Spinal cord (tissue), 10 donors: ENCODE measurements around the gene KMT2E. TPM values are rescaled to one million over a fixed set of nuclear protein-coding genes. Genes with fewer than 3 reads are reported as not detected.

Experiments used
- DNase-seq, 6 donors: peaks; one replicate each; pipeline versions ENCODE4 v3.0.0 to v3.0.0-alpha.2; 2013 to 2015; ENCODE audit warnings: low spot score in 6 of 6, low read depth in 4 of 6
- H3K27ac ChIP-seq: one replicate; pipeline ENCODE4 v1.5.1; 2013; ENCODE audit warnings: low read depth, low read length, control low read depth
- H3K27me3 ChIP-seq: one replicate; pipeline ENCODE4 v1.6.1; 2013; ENCODE audit warnings: low read length; ENCODE audit not compliant: control insufficient read depth, insufficient read depth
- H3K36me3 ChIP-seq: one replicate; pipeline ENCODE4 v1.6.1; 2013; ENCODE audit warnings: low read length; ENCODE audit not compliant: control insufficient read depth, insufficient read depth
- H3K4me1 ChIP-seq: one replicate; pipeline ENCODE4 v1.6.1; 2013; ENCODE audit warnings: low read length; ENCODE audit not compliant: control insufficient read depth, insufficient read depth
- H3K4me3 ChIP-seq: one replicate; pipeline ENCODE4 v1.5.1; 2013; ENCODE audit warnings: low read depth, low read length, control low read depth
- H3K9me3 ChIP-seq: one replicate; pipeline ENCODE4 v1.6.1; 2013; ENCODE audit warnings: low read length; ENCODE audit not compliant: control insufficient read depth, insufficient read depth
- WGBS: methylation state at CpG from one replicate; pipeline ENCODE4 v1.1.5; 2013; ENCODE audit warnings: missing lambda C conversion rate; ENCODE audit not compliant: insufficient coverage; 5-methylcytosine and 5-hydroxymethylcytosine counted together
- polyA plus RNA-seq, 2 donors: library from polyadenylated mRNA; unstranded; fragments of 120-200 nt; gene quantifications; one replicate each; pipeline ENCODE4 v1.2.1, GENCODE V29; 2013; ENCODE audit not compliant: insufficient read length in 2 of 2
- total RNA-seq, 2 donors: library from RNA; depleted of rRNA in 1 of 2; stranded (reverse); fragments of 120-200 nt in 1 of 2; fragments of >200 nt in 1 of 2; gene quantifications; one replicate each; pipeline versions ENCODE4 v1.2.3 to v1.2.4, GENCODE V29; 2013 to 2014
- donor health status: healthy.

The KMT2E gene
- total and polyA plus RNA-seq, 4 donors, result 73.1 to 164 (median 88.5) TPM

GRCh38 chr7:105131033-105131656, 117.1 kb downstream of the KMT2E start:
- Histone ChIP-seq H3K4me1 (peaks cover 19% of the 10 kb centered on the region), H3K36me3 (peaks cover 22% of the 10 kb centered on the region), H3K27ac (no peak overlapping the region), H3K4me3 (no peak overlapping the region), H3K27me3 (no peaks in the 10 kb centered on the region), H3K9me3 (no peaks in the 10 kb centered on the region)
- 86% methylated on average over 8 of the region's 12 CpGs for WGBS
- DNase-seq, result no peak

GRCh38 chr7:105131890-105132289, 117.9 kb downstream of the KMT2E start:
- no peak for DNase-seq

DNA sequence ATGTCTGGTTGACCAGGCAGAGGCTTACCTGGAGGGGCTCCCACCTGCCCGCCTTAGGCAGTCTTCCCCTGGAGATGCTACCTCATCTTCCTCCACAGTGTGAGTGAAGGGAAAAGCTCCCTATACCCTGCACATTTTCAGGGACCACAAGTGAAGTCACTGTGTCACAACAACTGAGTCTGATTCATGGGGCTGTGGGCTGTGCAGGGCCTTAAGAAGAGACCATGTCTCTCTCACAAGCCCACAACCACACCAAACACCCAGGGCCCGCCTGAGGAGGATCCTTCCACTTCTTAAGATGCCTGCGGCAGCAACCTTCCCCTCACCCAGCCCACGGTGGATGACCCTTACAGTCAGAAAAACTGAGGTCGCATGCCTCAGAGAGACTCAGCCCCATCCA, 118.3 kb downstream of the KMT2E start:
- H3K27me3 ChIP-seq, result no peaks in the 10 kb centered on the region
- H3K9me3 ChIP-seq, result no peaks in the 10 kb centered on the region
- 93% methylated on average over 4 of the region's 5 CpGs for WGBS
- no peak overlapping the region for H3K4me3 ChIP-seq
- H3K27ac ChIP-seq, result no peak overlapping the region
- peaks cover 14% of the 10 kb centered on the region for H3K4me1 ChIP-seq
- DNase-seq, result no peak
- peaks cover 14% of the 10 kb centered on the region for H3K36me3 ChIP-seq

More at GRCh38 chr7:105131890-105132289, 117.9 kb downstream of the KMT2E start:
- H3K4me3 ChIP-seq, result no peak overlapping the region
- 71% methylated on average over 7 of the region's 7 CpGs for WGBS
- peaks cover 14% of the 10 kb centered on the region for H3K4me1 ChIP-seq
- peaks cover 15% of the 10 kb centered on the region for H3K36me3 ChIP-seq
- no peaks in the 10 kb centered on the region for H3K27me3 ChIP-seq
- no peaks in the 10 kb centered on the region for H3K9me3 ChIP-seq
- no peak overlapping the region for H3K27ac ChIP-seq

- H3K27me3 ChIP-seq, result no peaks in the 10 kb centered on the region
- peaks cover 14% of the 10 kb centered on the region for H3K4me1 ChIP-seq
- H3K36me3 ChIP-seq, result peaks cover 14% of the 10 kb centered on the region
- WGBS, result 97% methylated on average over 6 of the region's 10 CpGs
- no peak overlapping the region for H3K4me3 ChIP-seq
- no peak for DNase-seq
- no peaks in the 10 kb centered on the region for H3K9me3 ChIP-seq
- no peak overlapping the region for H3K27ac ChIP-seq
These were observed 118.8 kb downstream of the KMT2E start for GRCh38 chr7:105132835-105133234.

DNA sequence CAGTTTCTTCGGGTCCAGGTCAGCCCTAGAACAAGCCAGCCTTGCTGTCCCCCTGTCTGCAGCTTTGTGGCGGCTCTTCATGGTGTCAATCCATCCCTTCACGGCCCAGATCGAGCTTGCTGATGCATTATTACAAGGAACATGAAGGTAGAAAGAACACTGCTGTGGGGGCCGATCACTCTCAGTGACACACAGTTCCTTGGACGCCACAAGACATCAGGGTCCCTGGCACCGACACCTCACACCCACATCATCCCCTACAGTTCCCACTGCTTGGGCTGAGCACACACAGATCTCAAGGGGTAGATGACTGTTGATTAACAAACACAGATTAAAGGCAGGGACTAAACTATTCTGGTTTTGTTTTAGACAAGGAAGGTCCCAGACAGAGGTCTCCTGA, 119.4 kb downstream of the KMT2E start:
- 86% methylated on average over 6 of the region's 7 CpGs for WGBS
- no peak overlapping the region for H3K27ac ChIP-seq
- H3K36me3 ChIP-seq, result peaks cover 16% of the 10 kb centered on the region
- H3K27me3 ChIP-seq, result no peaks in the 10 kb centered on the region
- peaks cover 14% of the 10 kb centered on the region for H3K4me1 ChIP-seq
- DNase-seq, result no peak
- H3K9me3 ChIP-seq, result no peaks in the 10 kb centered on the region
- no peak overlapping the region for H3K4me3 ChIP-seq

GRCh38 chr7:105133986-105134655, 120.1 kb downstream of the KMT2E start:
- H3K4me1 ChIP-seq, result peaks cover 14% of the 10 kb centered on the region

GRCh38 chr7:105136221-105136620, 122.2 kb downstream of the KMT2E start:
- peaks cover 14% of the 10 kb centered on the region for H3K4me1 ChIP-seq
- no peak for DNase-seq
- no peak overlapping the region for H3K27ac ChIP-seq
- peaks cover 16% of the 10 kb centered on the region for H3K36me3 ChIP-seq
- no peaks in the 10 kb centered on the region for H3K27me3 ChIP-seq
- no peak overlapping the region for H3K4me3 ChIP-seq
- H3K9me3 ChIP-seq, result no peaks in the 10 kb centered on the region
- 65% methylated on average over 3 of the region's 3 CpGs for WGBS

More at GRCh38 chr7:105133986-105134655, 120.1 kb downstream of the KMT2E start:
- DNase-seq, result no peak
- H3K9me3 ChIP-seq, result no peaks in the 10 kb centered on the region
- no peak overlapping the region for H3K4me3 ChIP-seq
- H3K27ac ChIP-seq, result no peak overlapping the region
- H3K36me3 ChIP-seq, result peaks cover 18% of the 10 kb centered on the region
- H3K27me3 ChIP-seq, result no peaks in the 10 kb centered on the region
- WGBS, result 97% methylated on average over 4 of the region's 9 CpGs

DNA sequence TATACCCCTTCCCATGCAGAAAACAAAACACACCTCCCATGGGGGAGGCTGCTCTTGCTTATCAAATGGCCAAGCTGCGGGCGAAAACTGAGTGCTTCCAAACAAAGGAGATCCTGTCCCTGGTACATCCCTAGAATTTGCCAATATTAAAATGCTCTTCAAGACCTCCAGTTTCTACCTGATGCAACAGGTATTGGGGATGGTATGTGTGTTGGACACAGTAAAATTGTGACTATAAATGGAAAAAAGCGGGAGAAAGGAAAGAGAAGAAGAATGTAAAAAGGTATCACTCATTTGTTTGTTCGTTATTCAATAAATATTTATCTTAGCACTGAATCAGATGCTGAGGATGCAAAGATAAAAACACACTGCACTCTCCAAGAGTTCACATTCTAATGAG, 123.9 kb downstream of the KMT2E start:
- DNase-seq, result no peak
- H3K36me3 ChIP-seq, result peaks cover 9% of the 10 kb centered on the region
- H3K27ac ChIP-seq, result no peak overlapping the region
- H3K27me3 ChIP-seq, result no peaks in the 10 kb centered on the region
- no CpG with 5 or more reads among the region's 4 CpGs for WGBS
- no peak overlapping the region for H3K4me3 ChIP-seq
- peaks cover 3% of the 10 kb centered on the region for H3K4me1 ChIP-seq
- no peaks in the 10 kb centered on the region for H3K9me3 ChIP-seq

DNA sequence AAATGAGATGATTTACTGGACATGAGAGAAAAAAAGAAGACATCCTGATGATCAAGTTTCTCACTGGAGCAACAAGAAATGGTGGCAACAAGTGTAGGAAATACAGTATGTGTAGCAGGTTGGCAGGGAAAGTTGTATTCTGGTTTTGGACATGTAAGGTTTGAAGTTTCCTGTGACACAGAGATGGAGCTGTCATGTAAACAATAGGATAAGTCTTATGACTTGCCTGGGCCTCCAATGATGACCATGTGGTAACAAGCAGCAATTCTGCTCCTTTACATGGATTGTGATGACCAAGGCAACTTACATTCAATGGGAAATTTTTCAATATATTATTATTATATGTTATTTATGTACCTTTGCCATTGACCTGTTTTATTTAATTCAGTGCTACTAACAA, 125.4 kb downstream of the KMT2E start:
- Histone ChIP-seq H3K36me3 (peaks cover 7% of the 10 kb centered on the region), H3K27me3 (no peaks in the 10 kb centered on the region), H3K4me3 (no peak overlapping the region), H3K27ac (no peak overlapping the region), H3K4me1 (peaks cover 3% of the 10 kb centered on the region), H3K9me3 (no peaks in the 10 kb centered on the region)
- DNase-seq, result no peak

- DNase-seq, result peak; percentile 12 to 84 (median 28)
- no peaks in the 10 kb centered on the region for H3K4me1 ChIP-seq
- H3K27ac ChIP-seq, result no peak overlapping the region
- no peaks in the 10 kb centered on the region for H3K9me3 ChIP-seq
- H3K36me3 ChIP-seq, result peaks cover 7% of the 10 kb centered on the region
- H3K27me3 ChIP-seq, result no peaks in the 10 kb centered on the region
- H3K4me3 ChIP-seq, result no peak overlapping the region
- WGBS, result 17% methylated on average over 5 of the region's 6 CpGs
These were observed 127.1 kb downstream of the KMT2E start for GRCh38 chr7:105141068-105141467.
